Right atrium auricular region (tissue), 2 donors: Measurements from ENCODE around the gene ITPR3. TPM values are rescaled to one million over a fixed set of nuclear protein-coding genes. Genes with fewer than 3 reads are reported as not detected.

ENCODE experiments used
- DNase-seq: peaks from one replicate; pipeline ENCODE4 v3.0.0-alpha.2; 2019; ENCODE audit warnings: low spot score
- H3K27ac ChIP-seq, 2 donors: fragments of 200-600 bp; sonication (generic); 1 replicate in 1 of 2; 2 replicates in 1 of 2; pipeline ENCODE4 v1.5.1; 2016 to 2019
- H3K27me3 ChIP-seq, 2 donors: fragments of 200-600 bp; sonication (generic); one replicate each; pipeline versions ENCODE4 v1.5.1 to v1.6.0; 2017 to 2019
- H3K36me3 ChIP-seq: fragments of 200-600 bp; sonication (generic); one replicate; pipeline ENCODE4 v1.5.1; 2016
- H3K4me1 ChIP-seq, 2 donors: fragments of 200-600 bp; sonication (generic); one replicate each; pipeline versions ENCODE4 v1.5.1 to v1.6.0; 2017 to 2019
- H3K4me3 ChIP-seq, 2 donors: fragments of 200-600 bp; sonication (generic); 1 replicate in 1 of 2; 2 replicates in 1 of 2; pipeline ENCODE4 v1.5.1; 2017 to 2019; ENCODE audit warnings: mild to moderate bottlenecking in 1 of 2, moderate library complexity in 1 of 2
- H3K9me3 ChIP-seq, 2 donors: fragments of 200-600 bp; sonication (generic); one replicate each; pipeline ENCODE4 v1.5.1; 2019
- total RNA-seq, 2 donors: library from RNA; depleted of rRNA; stranded (reverse); fragments of >200 nt; gene quantifications; one replicate each; pipeline ENCODE4 v1.1.0, GENCODE V29; 2016
- TF ChIP-seq, protein P1 (sequence below), 2 donors: fragments of 200-600 bp; sonication (generic); IDR thresholded peaks; one replicate each; pipeline ENCODE4 v1.5.1; 2019; ENCODE audit warnings: antibody characterized with exemption in 2 of 2

The ITPR3 gene
- total RNA-seq: 10 to 100 TPM in 1 of 2 donors, 1 to 10 TPM in 1; 6.2 to 17.7 TPM

DNA sequence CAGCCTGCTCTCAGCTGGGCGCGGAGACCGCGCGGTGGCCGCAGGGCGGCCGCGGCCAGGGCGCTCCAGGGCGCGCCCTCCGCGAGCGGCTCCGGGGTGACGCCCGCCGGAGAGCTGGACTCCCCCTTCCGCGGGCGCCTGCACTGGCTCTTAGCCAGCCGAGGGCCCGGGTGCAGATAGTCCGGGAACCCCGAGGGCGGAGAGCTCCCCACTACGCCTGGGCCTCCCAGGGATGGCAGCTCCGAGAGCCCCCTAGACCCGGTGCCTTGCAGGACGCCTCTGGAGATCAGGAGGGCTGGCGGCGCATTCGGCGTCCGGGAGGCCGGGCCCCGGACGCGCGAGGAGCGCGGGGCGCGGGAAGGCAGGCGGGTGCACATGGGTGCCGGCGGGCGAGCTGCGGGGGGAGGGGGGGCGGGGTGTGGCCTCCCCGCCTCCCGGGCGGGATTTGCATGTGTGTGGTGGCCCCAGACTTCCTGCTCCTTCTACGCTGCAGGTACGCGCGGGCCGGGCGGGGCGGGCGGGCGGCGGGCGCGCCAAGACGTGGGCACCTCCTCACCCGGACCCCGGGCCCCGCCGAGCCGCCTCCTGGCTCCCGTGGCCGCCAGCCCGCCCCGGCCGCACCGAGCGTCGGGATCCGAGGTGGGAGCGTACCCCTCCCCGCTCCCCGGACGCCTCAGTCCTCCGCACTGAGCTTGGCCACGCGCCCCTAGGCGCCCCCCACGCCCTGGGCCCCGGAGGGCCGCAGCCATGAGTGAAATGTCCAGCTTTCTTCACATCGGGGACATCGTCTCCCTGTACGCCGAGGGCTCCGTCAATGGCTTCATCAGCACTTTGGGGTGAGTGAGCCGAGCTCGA, at the start of gene ITPR3:
Gene ITPR3, plus strand, starts transcription at position 467 of the 855 bp plus-strand sequence. Its CDS starts 281 bp downstream, at position 748.
- Histone ChIP-seq H3K27me3 (no peaks in the 10 kb centered on the region), H3K4me1 (peaks cover 0 to 43% of the 10 kb centered on the region in 2 donors), H3K4me3 (peak within 1 kb of the TSS; percentile 65 to 70), H3K36me3 (no peaks in the 10 kb centered on the region), H3K27ac (peak within 1 kb of the TSS; percentile 76 to 80), H3K9me3 (no peaks in the 10 kb centered on the region)
- TF ChIP-seq, protein P1, sequence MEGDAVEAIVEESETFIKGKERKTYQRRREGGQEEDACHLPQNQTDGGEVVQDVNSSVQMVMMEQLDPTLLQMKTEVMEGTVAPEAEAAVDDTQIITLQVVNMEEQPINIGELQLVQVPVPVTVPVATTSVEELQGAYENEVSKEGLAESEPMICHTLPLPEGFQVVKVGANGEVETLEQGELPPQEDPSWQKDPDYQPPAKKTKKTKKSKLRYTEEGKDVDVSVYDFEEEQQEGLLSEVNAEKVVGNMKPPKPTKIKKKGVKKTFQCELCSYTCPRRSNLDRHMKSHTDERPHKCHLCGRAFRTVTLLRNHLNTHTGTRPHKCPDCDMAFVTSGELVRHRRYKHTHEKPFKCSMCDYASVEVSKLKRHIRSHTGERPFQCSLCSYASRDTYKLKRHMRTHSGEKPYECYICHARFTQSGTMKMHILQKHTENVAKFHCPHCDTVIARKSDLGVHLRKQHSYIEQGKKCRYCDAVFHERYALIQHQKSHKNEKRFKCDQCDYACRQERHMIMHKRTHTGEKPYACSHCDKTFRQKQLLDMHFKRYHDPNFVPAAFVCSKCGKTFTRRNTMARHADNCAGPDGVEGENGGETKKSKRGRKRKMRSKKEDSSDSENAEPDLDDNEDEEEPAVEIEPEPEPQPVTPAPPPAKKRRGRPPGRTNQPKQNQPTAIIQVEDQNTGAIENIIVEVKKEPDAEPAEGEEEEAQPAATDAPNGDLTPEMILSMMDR (IDR thresholded peaks at IDR 0.05): no peak
- DNase-seq: no peak

DNA sequence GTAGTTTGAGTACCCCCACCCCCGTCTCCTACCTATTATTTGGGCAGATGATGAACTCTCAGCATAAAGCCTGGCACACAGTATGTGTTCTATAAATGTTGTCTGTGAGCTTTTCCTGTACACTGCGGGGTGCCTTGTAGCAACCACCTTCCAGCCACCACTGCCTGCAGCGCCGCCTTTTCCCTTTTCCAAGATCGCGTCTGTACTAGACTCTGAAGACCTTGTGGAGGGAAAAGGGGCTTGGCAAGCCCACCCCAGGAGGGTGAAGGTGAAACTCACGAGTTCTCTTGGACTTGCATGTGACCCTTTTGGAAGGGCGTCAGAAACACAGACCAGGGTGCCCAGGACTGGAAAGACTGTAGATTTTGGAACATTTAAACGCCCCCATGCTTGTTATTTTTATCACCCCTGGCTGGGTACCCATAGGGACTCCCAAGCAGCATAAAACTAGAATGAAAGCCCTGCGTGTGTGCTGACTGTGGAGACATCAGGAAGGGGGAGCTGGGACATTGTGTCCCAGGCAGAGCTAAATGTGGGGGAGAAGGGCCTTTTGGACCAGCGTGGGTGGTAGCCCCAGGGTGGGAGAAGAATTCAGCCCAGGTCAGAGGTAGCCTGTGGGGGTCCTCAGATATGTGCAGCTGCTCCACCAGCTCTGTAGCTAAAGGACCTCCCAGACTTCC, 49.3 kb upstream of the ITPR3 start:
- peaks cover 0 to 15% of the 10 kb centered on the region in 2 donors for H3K4me1 ChIP-seq
- no peaks in the 10 kb centered on the region for H3K9me3 ChIP-seq
- H3K4me3 ChIP-seq: peak overlapping the region; percentile 44 to 60
- no peaks in the 10 kb centered on the region for H3K27me3 ChIP-seq
- DNase-seq: no peak
- peak overlapping the region; percentile 87 to 90 for H3K27ac ChIP-seq
- peaks cover 33% of the 10 kb centered on the region for H3K36me3 ChIP-seq
- TF ChIP-seq, protein P1 (IDR thresholded peaks at IDR 0.05): no peak

DNA sequence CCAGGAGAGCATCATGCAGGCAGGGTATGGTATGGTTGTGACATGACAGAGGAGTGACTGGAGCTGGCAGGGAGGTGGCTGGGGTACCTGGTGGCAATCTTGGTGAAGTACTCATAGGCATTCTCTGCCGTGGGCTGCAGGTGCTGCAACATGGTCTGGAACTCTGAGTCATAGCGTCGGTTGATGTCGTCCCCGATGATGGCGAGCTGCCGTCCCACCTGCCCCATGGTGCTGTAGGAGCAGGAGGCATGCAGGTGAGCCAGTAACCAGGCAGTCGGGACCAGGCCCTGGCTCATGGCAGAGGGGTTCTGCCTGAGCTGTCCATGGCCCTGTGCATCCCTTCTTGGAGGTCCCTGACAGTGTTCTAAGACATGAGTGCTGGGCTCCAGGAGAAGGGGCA, 45.9 kb upstream of the ITPR3 start:
- TF ChIP-seq, protein P1 (IDR thresholded peaks at IDR 0.05): no peak
- Histone ChIP-seq H3K36me3 (peaks cover 41% of the 10 kb centered on the region), H3K4me3 (no peak overlapping the region), H3K4me1 (peaks cover 0 to 45% of the 10 kb centered on the region in 2 donors), H3K27ac (no peak overlapping the region), H3K9me3 (no peaks in the 10 kb centered on the region), H3K27me3 (no peaks in the 10 kb centered on the region)
- no peak for DNase-seq

DNA sequence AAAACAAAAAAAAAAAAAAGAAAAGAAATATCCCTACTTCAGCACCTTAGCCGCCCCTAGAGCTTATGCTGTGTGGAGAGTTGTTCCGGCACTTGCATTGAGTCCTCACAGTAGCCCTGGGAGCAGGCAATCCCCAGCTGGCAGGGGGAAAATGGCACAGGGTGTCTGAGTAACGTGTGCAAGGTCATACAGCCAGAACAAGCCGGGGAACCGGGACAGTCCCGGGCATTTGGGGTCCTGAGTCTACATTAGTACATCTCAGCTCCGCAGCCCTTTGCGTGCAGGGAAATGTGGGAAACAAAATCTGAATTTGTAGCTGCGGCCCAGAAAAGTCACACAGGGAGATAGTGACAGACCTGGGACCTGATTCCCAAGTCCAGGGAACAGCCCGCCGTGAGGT, 44.5 kb upstream of the ITPR3 start:
- no peaks in the 10 kb centered on the region for H3K9me3 ChIP-seq
- TF ChIP-seq, protein P1 (IDR thresholded peaks at IDR 0.05): no peak
- H3K36me3 ChIP-seq: peaks cover 41% of the 10 kb centered on the region
- no peaks in the 10 kb centered on the region for H3K27me3 ChIP-seq
- H3K4me3 ChIP-seq: no peak overlapping the region
- DNase-seq: no peak
- peaks cover 0 to 44% of the 10 kb centered on the region in 2 donors for H3K4me1 ChIP-seq
- H3K27ac ChIP-seq: peak overlapping the region; percentile 53 to 57

DNA sequence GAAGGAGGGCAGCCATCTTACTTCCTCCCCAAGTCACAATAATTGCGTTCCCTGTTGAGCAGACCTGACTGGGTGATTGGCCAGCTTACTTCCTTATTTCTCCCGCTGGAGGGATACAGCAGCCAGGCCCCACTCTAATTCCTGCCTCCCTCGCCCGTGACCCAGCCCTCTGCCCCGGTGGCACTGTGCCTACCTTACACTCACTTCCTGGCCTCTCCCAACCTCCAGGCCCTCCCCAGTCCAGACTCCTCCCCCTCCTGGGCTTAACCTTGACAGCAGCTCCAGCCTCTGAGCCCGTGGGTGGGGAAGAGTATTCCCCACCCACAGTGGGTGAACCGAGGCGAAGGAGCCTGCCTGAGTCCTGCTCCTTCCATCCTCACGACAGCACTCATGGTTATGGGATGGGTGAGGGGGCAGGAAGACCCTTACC, 44.0 kb upstream of the ITPR3 start:
- DNase-seq: peak; percentile 68
- H3K4me1 ChIP-seq: peaks cover 0 to 40% of the 10 kb centered on the region in 2 donors
- H3K4me3 ChIP-seq: no peak overlapping the region
- H3K9me3 ChIP-seq: no peaks in the 10 kb centered on the region
- H3K27ac ChIP-seq: peak overlapping the region; percentile 53 to 57
- TF ChIP-seq, protein P1 (IDR thresholded peaks at IDR 0.05): no peak
- H3K27me3 ChIP-seq: no peaks in the 10 kb centered on the region
- peaks cover 41% of the 10 kb centered on the region for H3K36me3 ChIP-seq
